Neural progenitor cell (in vitro differentiated cells): ENCODE results near the gene PTPRT. TPM values are rescaled to one million over a fixed set of nuclear protein-coding genes. Genes with fewer than 3 reads are reported as not detected.

Source experiments
- DNase-seq: peaks from one replicate; pipeline ENCODE4 v3.0.0-alpha.2; 2016; ENCODE audit warnings: low spot score
- H2AFZ ChIP-seq: fragments of 200-600 bp; sonication (generic); replicated peaks from 2 replicates; pipeline ENCODE4 v1.6.1; 2016; ENCODE audit warnings: antibody characterized with exemption
- H3F3A ChIP-seq: fragments of 200-600 bp; sonication (generic); 2 replicates; pipeline ENCODE4 v1.6.1; 2016; ENCODE audit warnings: antibody characterized with exemption, low read depth
- H3K27ac ChIP-seq: fragments of 200-600 bp; sonication (generic); 2 replicates; pipeline ENCODE4 v1.5.1; 2016; ENCODE audit warnings: mild to moderate bottlenecking
- H3K27me3 ChIP-seq: fragments of 200-600 bp; sonication (generic); 2 replicates; pipeline ENCODE4 v1.6.1; 2016; ENCODE audit warnings: mild to moderate bottlenecking, moderate library complexity
- H3K36me3 ChIP-seq: fragments of 200-600 bp; sonication (generic); 2 replicates; pipeline ENCODE4 v1.5.1; 2016
- H3K4me1 ChIP-seq: fragments of 200-600 bp; sonication (generic); 2 replicates; pipeline ENCODE4 v1.6.1; 2016; ENCODE audit warnings: mixed run types
- H3K4me2 ChIP-seq: fragments of 200-600 bp; sonication (generic); 2 replicates; pipeline ENCODE4 v1.6.1; 2016
- H3K4me3 ChIP-seq: fragments of 200-600 bp; sonication (generic); 2 replicates; pipeline ENCODE4 v1.5.1; 2016
- H3K79me2 ChIP-seq: fragments of 200-600 bp; sonication (generic); 2 replicates; pipeline ENCODE4 v1.6.1; 2016; ENCODE audit warnings: low read depth
- H3K9ac ChIP-seq: fragments of 200-600 bp; sonication (generic); 2 replicates; pipeline ENCODE4 v1.6.1; 2016
- H3K9me3 ChIP-seq: fragments of 200-600 bp; sonication (generic); 2 replicates; pipeline ENCODE4 v1.5.1; 2016; ENCODE audit warnings: low read depth
- H4K20me1 ChIP-seq: fragments of 200-600 bp; sonication (generic); 2 replicates; pipeline ENCODE4 v1.6.1; 2016; ENCODE audit warnings: low read depth
- H3K27ac Mint-ChIP-seq: 3 replicates; pipeline ENCODE4 v1.8.0; 2021; ENCODE audit warnings: mixed read lengths
- H3K27me3 Mint-ChIP-seq: 2 replicates; pipeline ENCODE4 v1.8.0; 2022; ENCODE audit warnings: low read depth, mild to moderate bottlenecking, inconsistent platforms, moderate library complexity, mixed read lengths; ENCODE audit not compliant: insufficient read depth
- H3K36me3 Mint-ChIP-seq: 3 replicates; pipeline ENCODE4 v1.8.0; 2021; ENCODE audit warnings: mixed read lengths
- H3K4me1 Mint-ChIP-seq: 3 replicates; pipeline ENCODE4 v1.8.0; 2021; ENCODE audit warnings: mixed read lengths
- H3K4me3 Mint-ChIP-seq: 3 replicates; pipeline ENCODE4 v1.8.0; 2021; ENCODE audit warnings: mild to moderate bottlenecking, moderate library complexity, mixed read lengths
- H3K9me3 Mint-ChIP-seq: 3 replicates; pipeline ENCODE4 v1.8.0; 2020; ENCODE audit warnings: mixed read lengths
- CTCF ChIP-seq: fragments of 200-600 bp; sonication (generic); IDR thresholded peaks from 2 replicates; pipeline ENCODE4 v1.5.1; 2017; ENCODE audit warnings: antibody characterized with exemption, mild to moderate bottlenecking
- EZH2 ChIP-seq: fragments of 200-600 bp; sonication (generic); IDR thresholded peaks from 2 replicates; pipeline ENCODE4 v1.6.1; 2017; ENCODE audit warnings: antibody characterized with exemption, mild to moderate bottlenecking, moderate library complexity
- EZH2phosphoT487 ChIP-seq: fragments of 200-600 bp; sonication (generic); IDR thresholded peaks from 2 replicates; pipeline ENCODE4 v1.6.1; 2017; ENCODE audit warnings: antibody characterized with exemption
- total RNA-seq: library from RNA; depleted of rRNA; stranded (reverse); fragments of >200 nt; gene quantifications from 2 replicates; pipeline ENCODE4 v1.2.3, GENCODE V29; 2015; ENCODE audit warnings: low replicate concordance

The PTPRT gene
- total RNA-seq, 1 donor from 2014 or later = 1.1 TPM

- no peaks in the 10 kb centered on the region for H3K79me2 ChIP-seq
- H3K9me3 ChIP-seq = no peaks in the 10 kb centered on the region
- no peaks in the 10 kb centered on the region for H3K36me3 ChIP-seq
- Mint-ChIP-seq H3K27ac (no peak overlapping the region), H3K9me3 (no peaks in the 10 kb centered on the region), H3K4me3 (no peak overlapping the region), H3K36me3 (no peaks in the 10 kb centered on the region), H3K4me1 (no peaks in the 10 kb centered on the region), H3K27me3 (peaks cover 9% of the 10 kb centered on the region)
- H2AFZ ChIP-seq = no peak overlapping the region
- H3F3A ChIP-seq = no peaks in the 10 kb centered on the region
- no peak overlapping the region for H3K4me3 ChIP-seq
- H3K9ac ChIP-seq = no peak overlapping the region
- peaks cover 4% of the 10 kb centered on the region for H3K4me1 ChIP-seq
- DNase-seq = no peak
- H3K27ac ChIP-seq = no peak overlapping the region
- no peaks in the 10 kb centered on the region for H4K20me1 ChIP-seq
- no peak overlapping the region for H3K4me2 ChIP-seq
- H3K27me3 ChIP-seq = no peaks in the 10 kb centered on the region
- TF ChIP-seq EZH2 (no peak), CTCF (no peak), EZH2phosphoT487 (no peak)
These were observed 713.9 kb downstream of the PTPRT start for GRCh38 chr20:42475773-42476172.

- H3K27ac ChIP-seq = no peak overlapping the region
- H3K79me2 ChIP-seq = no peaks in the 10 kb centered on the region
- no peaks in the 10 kb centered on the region for H3K4me1 Mint-ChIP-seq
- no peak overlapping the region for H3K4me2 ChIP-seq
- H3K36me3 ChIP-seq = no peaks in the 10 kb centered on the region
- no peak overlapping the region for H3K4me3 ChIP-seq
- TF ChIP-seq CTCF (no peak), EZH2 (no peak), EZH2phosphoT487 (no peak)
- peaks cover 4% of the 10 kb centered on the region for H3K4me1 ChIP-seq
- H3K27me3 Mint-ChIP-seq = peaks cover 15% of the 10 kb centered on the region
- no peak for DNase-seq
- no peaks in the 10 kb centered on the region for H4K20me1 ChIP-seq
- no peak overlapping the region for H3K9ac ChIP-seq
- no peaks in the 10 kb centered on the region for H3K9me3 Mint-ChIP-seq
- H3K9me3 ChIP-seq = no peaks in the 10 kb centered on the region
- no peaks in the 10 kb centered on the region for H3K27me3 ChIP-seq
- no peak overlapping the region for H2AFZ ChIP-seq
- H3F3A ChIP-seq = no peaks in the 10 kb centered on the region
- no peak overlapping the region for H3K4me3 Mint-ChIP-seq
- H3K27ac Mint-ChIP-seq = no peak overlapping the region
- no peaks in the 10 kb centered on the region for H3K36me3 Mint-ChIP-seq
These were observed 715.1 kb downstream of the PTPRT start for GRCh38 chr20:42474646-42475045.

- TF ChIP-seq CTCF = no peak
- no peak for TF ChIP-seq EZH2
- TF ChIP-seq EZH2phosphoT487 = no peak
- H3K4me1 ChIP-seq = no peaks in the 10 kb centered on the region
These were observed 717.5 kb downstream of the PTPRT start for GRCh38 chr20:42472198-42472597.

More at GRCh38 chr20:42472198-42472597, 717.5 kb downstream of the PTPRT start:
- Histone ChIP-seq H3K79me2 (no peaks in the 10 kb centered on the region), H3F3A (no peaks in the 10 kb centered on the region), H3K4me2 (no peak overlapping the region), H3K27me3 (no peaks in the 10 kb centered on the region), H3K36me3 (no peaks in the 10 kb centered on the region), H4K20me1 (no peaks in the 10 kb centered on the region), H2AFZ (no peak overlapping the region), H3K9ac (no peak overlapping the region), H3K4me3 (no peak overlapping the region), H3K9me3 (no peaks in the 10 kb centered on the region), H3K27ac (no peak overlapping the region)
- Mint-ChIP-seq H3K36me3 (no peaks in the 10 kb centered on the region), H3K27me3 (peaks cover 17% of the 10 kb centered on the region), H3K4me3 (no peak overlapping the region), H3K27ac (no peak overlapping the region), H3K4me1 (no peaks in the 10 kb centered on the region), H3K9me3 (no peaks in the 10 kb centered on the region)
- no peak for DNase-seq
